Ovary (tissue), 9 donors: ENCODE results near the gene TNFRSF11A. TPM values are rescaled to one million over a fixed set of nuclear protein-coding genes. Genes with fewer than 3 reads are reported as not detected.

Experiments
- DNase-seq, 5 donors: peaks; one replicate each; pipeline ENCODE4 v3.0.0-alpha.2; 2019 to 2020
- H3K27ac ChIP-seq, 2 donors: fragments of 200-600 bp; one replicate each; pipeline versions ENCODE4 v1.5.1 to v1.8.0; 2019 to 2022
- H3K27me3 ChIP-seq: fragments of 200-600 bp; one replicate; pipeline ENCODE4 v1.8.0; 2022
- H3K36me3 ChIP-seq: fragments of 200-600 bp; sonication (generic); one replicate; pipeline ENCODE4 v1.5.1; 2019
- H3K4me1 ChIP-seq: one replicate; pipeline ENCODE4 v1.8.1; 2013; ENCODE audit warnings: mild to moderate bottlenecking, moderate library complexity; ENCODE audit not compliant: insufficient read depth
- H3K4me3 ChIP-seq: fragments of 200-600 bp; sonication (generic); one replicate; pipeline ENCODE4 v1.5.1; 2017
- H3K9me3 ChIP-seq, 2 donors: fragments of 200-600 bp in 1 of 2; sonication (generic) in 1 of 2; one replicate each; pipeline versions ENCODE4 v1.5.1 to v1.8.1; 2013 to 2019; ENCODE audit warnings: mild to moderate bottlenecking in 1 of 2, moderate library complexity in 1 of 2
- CTCF ChIP-seq, 3 donors: fragments of 450-650 bp in 2 of 3; fragments of 200-600 bp in 1 of 3; IDR thresholded peaks; one replicate each; pipeline versions ENCODE4 v1.5.1 to v1.8.0; 2016 to 2022; ENCODE audit warnings: antibody characterized with exemption in 3 of 3, mild to moderate bottlenecking in 1 of 3
- EP300 ChIP-seq: sonication (generic); formaldehyde crosslinking; IDR thresholded peaks from one replicate; pipeline ENCODE4 v1.6.1; 2017; ENCODE audit warnings: antibody characterized with exemption
- POLR2A ChIP-seq: fragments of 450-650 bp; IDR thresholded peaks from one replicate; pipeline ENCODE4 v1.6.1; 2017; ENCODE audit warnings: antibody characterized with exemption, mild to moderate bottlenecking, moderate library complexity
- WGBS, 3 donors: extraction: QIAGEN DNeasy Blood & Tissue Kit in 1 of 3; methylation state at CpG; one replicate each; pipeline versions ENCODE4 v1.1.5 to v1.1.7; 2013 to 2017; 5-methylcytosine and 5-hydroxymethylcytosine counted together
- intact Hi-C, 4 donors: fragments of 100-400 bp; cut with DNase I; formaldehyde crosslinking; loops; one replicate each; pipeline versions ENCODE4 v1.11.0 to v1.15.1; 2022 to 2023
- polyA plus RNA-seq, 2 donors: library from polyadenylated mRNA; stranded (reverse); fragments of 200-250 nt in 1 of 2; fragments of 350-450 nt in 1 of 2; fragmentation: Illumina TruSeq in 1 of 2; extraction: RNeasy Lipid Tissue Mini Kit (QIAGEN cat#74804) in 1 of 2; gene quantifications; one replicate each; pipeline ENCODE4 v1.2.3, GENCODE V29; 2013 to 2014
- total RNA-seq, 7 donors: library from RNA; depleted of rRNA in 2 of 7; stranded (reverse); fragments of >200 nt in 2 of 7; fragmentation: NEBNext Ultra II Directional in 3 of 7; extraction: Animal tissue kit (Norgen Biotek cat#: 25700) in 3 of 7; gene quantifications; one replicate each; pipeline versions ENCODE4 v1.1.0 to v1.2.4, GENCODE V29; 2016 to 2023
- donor health status: DM: no; HTN: no; CAD: no; lungs with moderate emphysema.
- donor health status: DM: no; HTN: no; CAD: no.
- donor health status: Bipolar disorder and iron deficiency.
- donor health status: DM: yes; HTN: yes; CAD: no.
- donor health status: DM: no; HTN: no; CAD: no.
- donor health status: DM: yes; HTN: yes; CAD: no.

The TNFRSF11A gene
- total and polyA plus RNA-seq, 9 donors: 0.70 to 9.2 (median 1.8) TPM

DNA sequence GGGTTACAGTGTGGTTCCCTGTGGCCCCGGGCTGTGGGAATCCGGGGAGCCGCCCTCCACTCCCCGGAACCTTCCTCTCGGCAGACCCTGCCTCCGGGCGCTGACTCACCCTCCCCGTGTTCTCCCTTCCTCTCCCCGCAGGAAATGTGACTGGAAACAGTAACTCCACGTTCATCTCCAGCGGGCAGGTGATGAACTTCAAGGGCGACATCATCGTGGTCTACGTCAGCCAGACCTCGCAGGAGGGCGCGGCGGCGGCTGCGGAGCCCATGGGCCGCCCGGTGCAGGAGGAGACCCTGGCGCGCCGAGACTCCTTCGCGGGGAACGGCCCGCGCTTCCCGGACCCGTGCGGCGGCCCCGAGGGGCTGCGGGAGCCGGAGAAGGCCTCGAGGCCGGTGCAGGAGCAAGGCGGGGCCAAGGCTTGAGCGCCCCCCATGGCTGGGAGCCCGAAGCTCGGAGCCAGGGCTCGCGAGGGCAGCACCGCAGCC lies 59.5 kb downstream of the TNFRSF11A start:
- no peak for DNase-seq
- 70 to 79% (median 73%) methylated on average over 40 to 46 of the region's 46 CpGs for WGBS, 3 donors
- TF ChIP-seq POLR2A (no peak), CTCF (IDR thresholded peaks at IDR 0.05) (no peak), EP300 (no peak)
- no peaks in the 10 kb centered on the region for H3K27me3 ChIP-seq
- no peak overlapping the region for H3K27ac ChIP-seq
- H3K4me3 ChIP-seq: no peak overlapping the region
- no peaks in the 10 kb centered on the region for H3K9me3 ChIP-seq
- intact Hi-C loops: no loop called here
- H3K36me3 ChIP-seq: no peaks in the 10 kb centered on the region
- H3K4me1 ChIP-seq: no peaks in the 10 kb centered on the region

DNA sequence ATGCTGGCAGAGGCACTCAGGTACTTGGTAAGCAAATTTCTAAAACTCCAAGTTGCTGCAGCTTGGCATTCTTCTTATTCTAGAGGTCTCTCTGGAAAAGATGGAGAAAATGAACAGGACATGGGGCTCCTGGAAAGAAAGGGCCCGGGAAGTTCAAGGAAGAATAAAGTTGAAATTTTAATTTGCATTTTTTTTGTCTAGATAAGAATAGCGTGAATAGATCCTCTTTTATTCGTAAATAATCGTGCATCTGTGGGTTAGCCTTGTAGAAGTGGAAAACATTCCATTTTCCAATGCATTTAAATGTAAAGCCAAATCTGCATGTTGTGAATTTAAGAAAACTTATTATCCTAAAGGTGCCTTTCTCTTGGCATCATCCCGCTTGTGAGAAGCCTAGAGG lies 61.0 kb downstream of the TNFRSF11A start:
- no peak for DNase-seq
- intact Hi-C loops: no loop called here
- Histone ChIP-seq H3K9me3 (no peaks in the 10 kb centered on the region), H3K36me3 (no peaks in the 10 kb centered on the region), H3K4me3 (no peak overlapping the region), H3K27me3 (no peaks in the 10 kb centered on the region), H3K4me1 (no peaks in the 10 kb centered on the region), H3K27ac (no peak overlapping the region)
- 50 to 68% (median 60%) methylated on average over 5 of the region's 5 CpGs for WGBS, 3 donors
- no peak for TF ChIP-seq POLR2A
- no peak for TF ChIP-seq EP300
- no peak for TF ChIP-seq CTCF (IDR thresholded peaks at IDR 0.05)

DNA sequence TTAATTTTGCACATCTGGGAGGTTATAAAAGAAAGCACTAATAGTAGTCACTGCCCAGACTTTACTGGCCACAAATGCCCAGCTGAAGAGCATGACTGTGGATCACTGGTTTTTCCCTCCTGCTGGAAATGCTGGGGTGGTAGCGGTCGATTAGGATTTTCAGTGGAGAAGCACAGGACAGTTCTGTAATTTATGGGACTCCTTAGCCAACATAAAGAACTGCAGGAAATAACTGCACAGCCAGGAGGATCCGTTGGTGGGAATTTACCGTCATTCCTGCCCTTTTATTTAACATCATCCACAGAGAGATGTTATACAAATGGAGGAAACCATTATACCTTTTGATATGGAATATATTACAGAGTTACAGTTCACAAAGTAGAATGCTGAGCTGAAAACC lies 61.5 kb downstream of the TNFRSF11A start:
- DNase-seq: no peak
- TF ChIP-seq POLR2A: no peak
- 33 to 44% (median 40%) methylated on average over 4 of the region's 4 CpGs for WGBS, 3 donors

GRCh38 chr18:62387257-62387656 lies 62.1 kb downstream of the TNFRSF11A start:
- Histone ChIP-seq H3K36me3 (no peaks in the 10 kb centered on the region), H3K9me3 (no peaks in the 10 kb centered on the region), H3K27ac (no peak overlapping the region), H3K27me3 (no peaks in the 10 kb centered on the region), H3K4me1 (no peaks in the 10 kb centered on the region), H3K4me3 (no peak overlapping the region)
- intact Hi-C loops: no loop called here
- WGBS, 3 donors: 60 to 65% (median 62%) methylated on average over 2 of the region's 2 CpGs
- TF ChIP-seq POLR2A (no peak), EP300 (no peak), CTCF (IDR thresholded peaks at IDR 0.05) (no peak)
- no peak for DNase-seq

More for the DNA sequence above, 61.5 kb downstream of the TNFRSF11A start:
- intact Hi-C loops: no loop called here
- Histone ChIP-seq H3K27me3 (no peaks in the 10 kb centered on the region), H3K27ac (no peak overlapping the region), H3K36me3 (no peaks in the 10 kb centered on the region), H3K9me3 (no peaks in the 10 kb centered on the region), H3K4me1 (no peaks in the 10 kb centered on the region), H3K4me3 (no peak overlapping the region)

- TF ChIP-seq POLR2A: no peak
- no peak for TF ChIP-seq EP300
- no peak for TF ChIP-seq CTCF (IDR thresholded peaks at IDR 0.05)
- 88 to 89% (median 89%) methylated on average over 16 of the region's 16 CpGs for WGBS, 3 donors
- Histone ChIP-seq H3K36me3 (no peaks in the 10 kb centered on the region), H3K27ac (no peak overlapping the region), H3K4me3 (no peak overlapping the region), H3K27me3 (no peaks in the 10 kb centered on the region), H3K4me1 (no peaks in the 10 kb centered on the region), H3K9me3 (no peaks in the 10 kb centered on the region)
- intact Hi-C loops: no loop called here
- DNase-seq: no peak
Measured at GRCh38 chr18:62388855-62389760, 64.0 kb downstream of the TNFRSF11A start.
